NCI-H1048 (cell line): Measurements from ENCODE around the gene MAPK8IP2.
"Not testable (repeated sequence)": the region's sequence is repeated elsewhere in the genome, so short reads cannot be mapped to it uniquely, and the experiment has no call there.

Experiments
- DNase-seq: peaks from one replicate; lab custom pipeline; 2025; lab: John Stamatoyannopoulos, UW

MAPK8IP2 gene

GRCh38 chr22:50599816-50600455 is 657 bp upstream of the MAPK8IP2 start:
- DNase-seq, result no peak

DNA sequence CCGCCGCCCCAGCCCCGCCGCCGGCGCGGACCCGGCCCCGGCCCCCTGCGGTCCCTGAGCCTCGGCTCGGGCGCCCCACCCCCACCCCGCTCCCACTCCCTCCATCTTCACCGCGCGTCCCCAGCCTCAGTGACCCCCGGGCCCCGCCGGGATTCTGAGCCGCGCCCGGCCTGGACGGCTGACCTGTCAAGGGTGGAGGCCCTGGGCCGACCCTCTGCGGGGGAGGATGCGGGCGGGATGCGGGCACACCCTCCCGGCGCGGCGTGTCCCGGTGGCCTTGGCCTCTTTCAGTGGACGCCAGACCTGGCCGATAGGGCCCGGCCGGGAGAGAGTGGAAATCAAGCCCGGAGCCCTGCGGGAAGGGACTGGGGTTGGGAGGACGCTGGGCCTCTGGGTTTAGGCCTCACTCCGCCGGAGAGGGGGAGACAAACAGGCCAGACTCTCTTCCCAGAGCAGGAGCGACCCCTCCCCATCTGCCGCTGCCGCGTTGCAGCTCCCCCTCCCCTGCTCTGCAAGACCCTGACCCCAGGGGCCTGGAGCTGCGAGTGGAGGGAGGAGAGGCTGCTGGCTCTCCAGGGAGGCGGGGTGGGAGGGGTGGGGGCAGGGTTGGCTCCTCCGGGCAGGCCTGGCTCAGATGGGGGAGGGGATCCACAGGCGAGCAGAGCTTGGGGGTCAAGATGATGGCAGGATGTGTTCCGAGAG is 525 bp downstream of the MAPK8IP2 start:
- no peak for DNase-seq

GRCh38 chr22:50601669-50602337 is 1.2 kb downstream of the MAPK8IP2 start:
- no peak for DNase-seq

DNA sequence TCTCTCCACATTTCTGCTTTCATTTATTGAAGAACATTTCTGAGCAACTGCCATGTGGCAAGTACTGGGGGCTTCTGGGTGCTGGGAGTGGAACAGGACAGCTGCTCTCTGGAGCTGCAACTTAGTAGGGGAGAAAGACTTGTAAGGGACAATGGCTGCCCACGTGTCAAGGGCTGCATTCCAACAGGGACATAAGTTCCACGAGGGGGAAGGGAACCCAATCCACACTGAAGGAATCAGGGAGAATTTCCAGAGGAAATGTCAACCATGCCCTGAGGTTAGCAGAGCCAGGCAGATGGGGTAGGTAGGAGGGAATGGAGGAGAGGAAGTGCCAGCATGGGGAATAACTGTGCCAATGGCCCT is 1.7 kb downstream of the MAPK8IP2 start:
- no peak for DNase-seq

GRCh38 chr22:50603511-50604255 is 3.1 kb downstream of the MAPK8IP2 start:
- no peak for DNase-seq

DNA sequence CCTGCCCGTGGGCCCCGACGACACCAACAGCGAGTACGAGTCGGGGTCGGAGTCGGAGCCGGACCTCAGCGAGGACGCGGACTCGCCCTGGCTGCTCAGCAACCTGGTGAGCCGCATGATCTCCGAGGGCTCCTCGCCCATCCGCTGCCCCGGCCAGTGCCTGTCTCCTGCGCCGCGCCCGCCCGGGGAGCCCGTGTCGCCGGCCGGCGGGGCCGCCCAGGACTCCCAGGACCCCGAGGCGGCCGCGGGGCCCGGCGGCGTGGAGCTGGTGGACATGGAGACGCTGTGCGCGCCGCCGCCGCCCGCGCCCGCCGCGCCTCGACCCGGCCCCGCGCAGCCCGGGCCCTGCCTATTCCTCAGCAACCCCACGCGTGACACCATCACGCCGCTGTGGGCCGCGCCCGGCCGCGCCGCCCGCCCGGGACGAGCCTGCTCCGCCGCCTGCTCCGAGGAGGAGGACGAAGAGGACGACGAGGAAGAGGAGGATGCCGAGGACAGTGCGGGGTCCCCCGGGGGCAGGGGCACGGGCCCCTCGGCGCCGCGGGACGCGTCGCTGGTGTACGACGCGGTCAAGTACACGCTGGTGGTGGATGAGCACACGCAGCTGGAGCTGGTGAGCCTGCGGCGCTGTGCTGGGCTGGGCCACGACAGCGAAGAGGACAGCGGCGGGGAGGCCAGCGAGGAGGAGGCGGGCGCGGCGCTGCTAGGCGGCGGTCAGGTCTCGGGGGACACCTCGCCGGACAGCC is 3.8 kb downstream of the MAPK8IP2 start:
- no peak for DNase-seq

GRCh38 chr22:50605002-50605612 is 4.5 kb downstream of the MAPK8IP2 start:
- DNase-seq, result no peak

GRCh38 chr22:50605613-50606074 is 5.1 kb downstream of the MAPK8IP2 start:
- DNase-seq, result no peak

GRCh38 chr22:50606165-50606945 is 5.8 kb downstream of the MAPK8IP2 start:
- DNase-seq, result no peak

DNA sequence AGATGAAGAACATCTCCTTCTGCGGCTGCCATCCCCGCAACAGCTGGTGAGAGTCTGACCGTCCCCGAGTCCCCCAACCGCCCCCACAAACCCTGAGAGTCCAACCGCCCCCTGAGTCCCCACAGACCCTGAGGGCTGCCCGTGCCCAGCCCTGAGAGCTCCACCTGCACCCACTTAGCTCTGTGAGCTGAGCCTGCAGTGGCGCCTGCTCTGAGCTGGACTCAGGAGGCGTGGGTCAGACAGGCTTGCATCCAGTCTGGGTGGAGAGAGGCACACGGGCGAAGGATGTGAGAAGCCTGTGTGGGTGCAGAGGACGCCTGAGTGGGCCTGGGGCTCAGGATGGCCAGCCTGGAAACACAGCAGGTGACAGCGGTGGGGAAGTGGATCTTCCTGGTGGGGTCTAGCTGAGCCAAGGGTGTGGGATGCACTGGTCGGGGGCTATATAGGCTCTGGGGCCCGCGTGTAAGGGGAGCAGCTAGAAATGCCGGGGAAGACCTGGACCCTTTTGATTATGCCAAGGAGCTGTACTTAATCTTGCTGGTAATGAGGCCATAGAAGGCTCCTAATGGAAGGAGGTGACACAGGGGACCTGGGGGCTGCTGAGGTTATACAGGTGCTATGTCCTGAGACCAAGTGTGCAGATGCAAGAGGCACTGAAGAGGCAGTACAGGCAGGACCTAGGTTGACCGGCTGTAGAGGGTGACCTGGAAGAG is 6.5 kb downstream of the MAPK8IP2 start:
- DNase-seq, result no peak

- DNase-seq, result no peak
These were observed 7.0 kb downstream of the MAPK8IP2 start for GRCh38 chr22:50607659-50608020.

DNA sequence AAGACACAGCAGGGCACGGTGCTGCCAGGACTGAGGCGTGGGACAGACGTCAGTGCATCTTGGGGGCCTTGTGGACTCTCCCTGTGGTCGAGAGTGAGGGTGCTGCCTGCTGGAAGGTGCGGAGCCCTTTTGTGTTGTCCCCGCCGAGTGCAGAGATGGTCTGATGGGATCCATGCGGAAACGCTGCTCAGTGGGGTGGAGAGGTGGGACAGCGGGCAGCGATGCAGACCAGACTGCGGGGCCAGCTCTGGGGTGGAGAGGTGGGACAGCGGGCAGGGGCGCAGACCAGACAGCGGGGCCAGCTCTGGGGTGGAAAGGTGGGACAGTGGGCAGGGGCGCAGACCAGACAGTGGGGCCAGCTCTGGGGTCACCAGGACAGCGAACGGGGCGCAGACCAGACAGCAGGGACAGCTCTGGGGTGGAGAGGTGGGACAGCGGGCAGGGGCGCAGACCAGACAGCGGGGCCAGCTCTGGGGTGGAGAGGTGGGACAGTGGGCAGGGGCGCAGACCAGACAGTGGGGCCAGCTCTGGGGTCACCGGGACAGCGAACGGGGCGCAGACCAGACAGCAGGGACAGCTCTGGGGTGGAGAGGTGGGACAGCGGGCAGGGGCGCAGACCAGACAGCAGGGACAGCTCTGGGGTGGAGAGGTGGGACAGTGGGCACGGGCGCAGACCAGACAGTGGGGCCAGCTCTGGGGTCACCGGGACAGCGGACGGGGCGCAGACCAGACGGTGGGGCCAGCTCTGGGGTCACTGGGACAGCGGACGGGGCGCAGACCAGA is 7.7 kb downstream of the MAPK8IP2 start:
- not testable (repeated sequence) for DNase-seq

- DNase-seq, result no peak
These were observed 8.4 kb downstream of the MAPK8IP2 start for GRCh38 chr22:50608996-50609395.

GRCh38 chr22:50609599-50609998 is 9.0 kb downstream of the MAPK8IP2 start:
- DNase-seq, result no peak

DNA sequence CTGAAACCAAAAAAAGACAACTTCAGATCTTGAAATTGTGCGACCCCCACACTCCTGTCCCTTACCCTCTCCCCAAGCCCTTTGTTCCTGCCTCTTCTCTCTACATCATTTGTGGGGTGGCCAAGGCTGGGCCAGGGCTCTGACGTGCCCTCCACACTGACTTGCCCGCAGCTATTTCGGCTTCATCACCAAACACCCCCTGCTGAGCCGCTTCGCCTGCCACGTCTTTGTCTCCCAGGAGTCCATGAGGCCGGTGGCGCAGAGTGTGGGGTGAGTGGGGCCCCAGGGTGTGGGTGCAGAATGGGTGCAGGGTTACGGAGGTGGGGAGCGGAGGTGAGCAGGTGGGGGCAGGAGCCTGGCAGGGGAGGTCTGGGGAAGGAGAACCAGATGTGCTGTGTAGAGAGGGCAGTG is 9.5 kb downstream of the MAPK8IP2 start:
- DNase-seq, result no peak

- no peak for DNase-seq
These were observed 10.0 kb downstream of the MAPK8IP2 start for GRCh38 chr22:50610581-50610980.

DNA sequence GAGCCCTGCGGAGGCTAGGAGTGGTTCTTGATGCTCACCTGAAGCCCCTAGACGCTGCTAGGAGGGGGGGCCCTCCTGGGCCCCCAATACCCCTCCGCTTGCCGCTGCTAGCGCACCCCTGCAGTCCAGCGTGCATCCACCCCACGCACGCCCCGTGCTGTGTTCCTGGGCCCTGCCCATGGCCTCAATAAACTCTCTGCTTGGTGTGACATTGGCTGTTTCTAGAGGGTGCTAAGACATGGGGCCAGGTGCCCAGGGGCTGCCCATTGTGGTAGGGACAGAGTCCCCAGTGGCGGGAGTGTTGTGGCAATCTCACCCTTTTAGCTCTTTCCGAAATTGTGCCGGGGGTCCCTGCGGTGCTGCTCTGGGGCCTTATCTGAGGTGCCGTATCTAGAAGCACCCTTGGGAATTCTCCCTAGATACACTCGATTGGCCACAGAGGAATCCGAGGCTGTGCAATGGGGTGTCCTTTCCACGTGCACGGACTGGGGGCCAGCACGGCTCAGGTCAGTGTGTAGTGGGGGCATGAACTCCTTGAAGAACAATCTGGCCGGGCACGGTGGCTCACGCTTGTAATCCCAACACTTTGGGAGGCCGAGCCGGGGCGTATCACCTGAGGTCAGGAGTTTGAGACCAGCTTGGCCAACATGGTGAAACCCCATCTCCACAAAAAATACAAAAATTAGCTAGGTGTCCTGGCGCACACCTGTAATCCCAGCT is 10.9 kb downstream of the MAPK8IP2 start:
- DNase-seq, result no peak

DNA sequence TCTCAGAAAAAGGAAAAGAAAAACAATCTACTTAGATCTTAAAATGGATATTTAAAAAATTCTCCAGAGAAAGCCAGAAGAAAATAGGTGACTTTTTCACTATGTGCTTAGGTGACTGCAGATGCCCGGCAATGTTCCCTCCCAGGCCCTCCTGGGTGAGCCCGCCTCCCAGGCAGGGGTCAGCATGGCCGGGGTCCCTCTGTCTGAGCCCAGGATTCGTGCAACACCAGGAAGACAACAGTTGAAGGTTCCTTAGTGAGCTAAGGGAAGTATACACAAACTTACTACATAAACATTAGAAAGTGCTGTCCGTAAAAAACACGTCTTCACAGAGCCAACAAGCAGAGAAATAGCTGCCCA is 11.6 kb downstream of the MAPK8IP2 start:
- no peak for DNase-seq
